GM23248 (cell line): Measurements from ENCODE around the gene BPIFB3. TPM values are rescaled to one million over a fixed set of nuclear protein-coding genes. Genes with fewer than 3 reads are reported as not detected.

Experiments used
- DNase-seq: peaks from one replicate; pipeline ENCODE4 v3.0.0-alpha.2; 2015
- H2AFZ ChIP-seq: fragments of 200-600 bp; sonication (generic); 2 replicates; pipeline ENCODE4 v1.6.1; 2016; ENCODE audit warnings: antibody characterized with exemption
- H3F3A ChIP-seq: fragments of 200-600 bp; sonication (generic); 2 replicates; pipeline ENCODE4 v1.6.1; 2016; ENCODE audit warnings: mild to moderate bottlenecking, antibody characterized with exemption, mixed run types; ENCODE audit not compliant: insufficient read depth
- H3K27ac ChIP-seq: fragments of 200-600 bp; sonication (generic); 2 replicates; pipeline ENCODE4 v1.5.1; 2016; ENCODE audit warnings: mild to moderate bottlenecking
- H3K27me3 ChIP-seq: fragments of 200-600 bp; sonication (generic); replicated peaks from 2 replicates; pipeline ENCODE4 v1.6.1; 2016; ENCODE audit warnings: mild to moderate bottlenecking; ENCODE audit not compliant: insufficient read depth
- H3K36me3 ChIP-seq: fragments of 200-600 bp; sonication (generic); 2 replicates; pipeline ENCODE4 v1.6.1; 2016; ENCODE audit warnings: low read depth, mild to moderate bottlenecking
- H3K4me1 ChIP-seq: fragments of 200-600 bp; sonication (generic); 2 replicates; pipeline ENCODE4 v1.6.1; 2016; ENCODE audit warnings: mild to moderate bottlenecking; ENCODE audit not compliant: insufficient read depth
- H3K4me2 ChIP-seq: fragments of 200-600 bp; sonication (generic); one replicate; pipeline ENCODE4 v1.6.1; 2016; ENCODE audit warnings: mild to moderate bottlenecking; ENCODE audit not compliant: unreplicated experiment
- H3K4me3 ChIP-seq: fragments of 200-600 bp; sonication (generic); 2 replicates; pipeline ENCODE4 v1.5.1; 2016; ENCODE audit warnings: mild to moderate bottlenecking
- H3K79me2 ChIP-seq: fragments of 200-600 bp; sonication (generic); 2 replicates; pipeline ENCODE4 v1.6.1; 2016; ENCODE audit warnings: mild to moderate bottlenecking; ENCODE audit not compliant: insufficient read depth
- H3K9ac ChIP-seq: fragments of 200-600 bp; sonication (generic); 2 replicates; pipeline ENCODE4 v1.6.1; 2016; ENCODE audit warnings: mild to moderate bottlenecking
- H3K9me2 ChIP-seq: fragments of 200-600 bp; sonication (generic); 2 replicates; pipeline ENCODE4 v1.6.1; 2016; ENCODE audit warnings: mixed run types, mild to moderate bottlenecking, moderate library complexity; ENCODE audit not compliant: insufficient read depth
- H3K9me3 ChIP-seq: fragments of 200-600 bp; sonication (generic); one replicate; pipeline ENCODE4 v1.6.1; 2017; ENCODE audit warnings: low read depth
- H4K20me1 ChIP-seq: fragments of 200-600 bp; sonication (generic); 2 replicates; pipeline ENCODE4 v1.6.0; 2016; ENCODE audit not compliant: insufficient read depth
- EZH2 ChIP-seq: fragments of 200-600 bp; sonication (generic); IDR thresholded peaks from 2 replicates; pipeline ENCODE4 v1.6.1; 2018; ENCODE audit warnings: antibody characterized with exemption, mild to moderate bottlenecking; ENCODE audit not compliant: insufficient read depth, poor library complexity, severe bottlenecking
- EZH2phosphoT487 ChIP-seq: fragments of 200-600 bp; sonication (generic); IDR thresholded peaks from 2 replicates; pipeline ENCODE4 v1.6.1; 2018; ENCODE audit warnings: antibody characterized with exemption, moderate library complexity, mild to moderate bottlenecking, low read depth; ENCODE audit not compliant: insufficient read depth
- WGBS, 2 experiments: methylation state at CpG; one replicate each; pipeline ENCODE4 v1.1.6; 2015 to 2017; ENCODE audit warnings: low lambda C conversion rate in 2 of 2, low coverage in 1 of 2; ENCODE audit errors: missing lambda C conversion rate in 2 of 2; 5-methylcytosine and 5-hydroxymethylcytosine counted together
- in situ Hi-C: fragments of 300-500 bp; cut with MboI; formaldehyde crosslinking; loops from 2 replicates; pipeline ENCODE4 v1.15.0; 2020
- polyA plus RNA-seq: library from polyadenylated mRNA; unstranded; fragments of >200 nt; fragmentation: Nextera tagmentation; extraction: Ambion mirVana; gene quantifications from 2 replicates; pipeline ENCODE4 v1.2.1, GENCODE V29; 2016
- total RNA-seq: library from RNA; depleted of rRNA; stranded (reverse); fragments of >200 nt; shearing (Covaris generic); gene quantifications from 2 replicates; pipeline ENCODE4 v1.2.3, GENCODE V29; 2014

The BPIFB3 gene
- total and polyA plus RNA-seq, 2 experiments from 2014 or later = not detected

GRCh38 chr20:33108661-33109060 lies 55.0 kb downstream of the BPIFB3 start:
- TF ChIP-seq EZH2 (no peak), EZH2phosphoT487 (no peak)
- H3K27me3 ChIP-seq = peaks cover 30% of the 10 kb centered on the region
- H3K9ac ChIP-seq = no peak overlapping the region
- in situ Hi-C loops = no loop called here
- H2AFZ ChIP-seq = no peak overlapping the region
- H3K4me3 ChIP-seq = no peak overlapping the region
- no peak overlapping the region for H3K4me2 ChIP-seq
- H3K36me3 ChIP-seq = no peaks in the 10 kb centered on the region
- no peaks in the 10 kb centered on the region for H3K79me2 ChIP-seq
- no peaks in the 10 kb centered on the region for H3K9me2 ChIP-seq
- no peaks in the 10 kb centered on the region for H4K20me1 ChIP-seq
- H3K9me3 ChIP-seq = no peaks in the 10 kb centered on the region
- DNase-seq = no peak
- no peak overlapping the region for H3K27ac ChIP-seq
- no peaks in the 10 kb centered on the region for H3K4me1 ChIP-seq
- 4 to 22% methylated on average over 2 of the region's 2 CpGs for WGBS, 2 experiments
- H3F3A ChIP-seq = no peaks in the 10 kb centered on the region

GRCh38 chr20:33110147-33110825 lies 56.6 kb downstream of the BPIFB3 start:
- TF ChIP-seq EZH2 = no peak
- no peaks in the 10 kb centered on the region for H3F3A ChIP-seq
- H3K36me3 ChIP-seq = no peaks in the 10 kb centered on the region
- H3K4me3 ChIP-seq = no peak overlapping the region
- H3K79me2 ChIP-seq = no peaks in the 10 kb centered on the region
- no peaks in the 10 kb centered on the region for H3K9me3 ChIP-seq
- in situ Hi-C loops = no loop called here
- no peak overlapping the region for H3K4me2 ChIP-seq
- no peaks in the 10 kb centered on the region for H3K9me2 ChIP-seq
- H2AFZ ChIP-seq = no peak overlapping the region
- no peak overlapping the region for H3K27ac ChIP-seq
- H4K20me1 ChIP-seq = no peaks in the 10 kb centered on the region
- WGBS, 2 experiments = 60 to 64% methylated on average over 8 of the region's 8 CpGs
- DNase-seq = no peak
- H3K4me1 ChIP-seq = no peaks in the 10 kb centered on the region
- H3K9ac ChIP-seq = no peak overlapping the region
- H3K27me3 ChIP-seq = peaks cover 18% of the 10 kb centered on the region

GRCh38 chr20:33111306-33111705 lies 57.6 kb downstream of the BPIFB3 start:
- no peak overlapping the region for H3K4me3 ChIP-seq
- no peaks in the 10 kb centered on the region for H3K9me3 ChIP-seq
- 67 to 80% methylated on average over 5 of the region's 5 CpGs for WGBS, 2 experiments
- no peaks in the 10 kb centered on the region for H4K20me1 ChIP-seq
- no peak overlapping the region for H3K4me2 ChIP-seq
- TF ChIP-seq EZH2phosphoT487 (no peak), EZH2 (no peak)
- H3K27me3 ChIP-seq = peaks cover 18% of the 10 kb centered on the region; the same call in 1 of the 2 replicates
- H3K36me3 ChIP-seq = no peaks in the 10 kb centered on the region
- no peaks in the 10 kb centered on the region for H3K9me2 ChIP-seq
- no peak overlapping the region for H2AFZ ChIP-seq
- in situ Hi-C loops = no loop called here
- H3K4me1 ChIP-seq = no peaks in the 10 kb centered on the region
- H3K9ac ChIP-seq = no peak overlapping the region
- no peaks in the 10 kb centered on the region for H3F3A ChIP-seq
- no peak overlapping the region for H3K27ac ChIP-seq
- no peaks in the 10 kb centered on the region for H3K79me2 ChIP-seq
- DNase-seq = no peak

GRCh38 chr20:33112547-33113386 lies 59.1 kb downstream of the BPIFB3 start:
- H3K79me2 ChIP-seq = no peaks in the 10 kb centered on the region
- H3K27ac ChIP-seq = no peak overlapping the region
- in situ Hi-C loops = no loop called here
- no peak overlapping the region for H3K9ac ChIP-seq
- WGBS, 2 experiments = 32 to 34% methylated on average over 7 of the region's 7 CpGs
- H2AFZ ChIP-seq = no peak overlapping the region
- H3K9me3 ChIP-seq = no peaks in the 10 kb centered on the region
- H3K4me3 ChIP-seq = no peak overlapping the region
- H4K20me1 ChIP-seq = no peaks in the 10 kb centered on the region
- H3K36me3 ChIP-seq = no peaks in the 10 kb centered on the region
- H3K27me3 ChIP-seq = peaks cover 15% of the 10 kb centered on the region; the same call in 1 of the 2 replicates
- H3K4me1 ChIP-seq = no peaks in the 10 kb centered on the region
- TF ChIP-seq EZH2 = no peak
- TF ChIP-seq EZH2phosphoT487 = no peak
- H3F3A ChIP-seq = no peaks in the 10 kb centered on the region
- H3K9me2 ChIP-seq = no peaks in the 10 kb centered on the region
- DNase-seq = no peak
- H3K4me2 ChIP-seq = no peak overlapping the region
